Activated CD4-positive, alpha-beta T cell treated with anti-CD3 and anti-CD28 coated beads, Interleukin-2, amount 50 U/mL, for 24 hours (primary cell): ENCODE results near the gene RALGPS2.
"Not testable (repeated sequence)": the region's sequence is repeated elsewhere in the genome, so short reads cannot be mapped to it uniquely, and the experiment has no call there.

Experiments used
- DNase-seq, 2 donors: peaks; one replicate each; pipeline ENCODE4 v3.0.0-alpha.2; 2020; ENCODE audit warnings: low read depth in 1 of 2, low spot score in 1 of 2

RALGPS2 gene

DNA sequence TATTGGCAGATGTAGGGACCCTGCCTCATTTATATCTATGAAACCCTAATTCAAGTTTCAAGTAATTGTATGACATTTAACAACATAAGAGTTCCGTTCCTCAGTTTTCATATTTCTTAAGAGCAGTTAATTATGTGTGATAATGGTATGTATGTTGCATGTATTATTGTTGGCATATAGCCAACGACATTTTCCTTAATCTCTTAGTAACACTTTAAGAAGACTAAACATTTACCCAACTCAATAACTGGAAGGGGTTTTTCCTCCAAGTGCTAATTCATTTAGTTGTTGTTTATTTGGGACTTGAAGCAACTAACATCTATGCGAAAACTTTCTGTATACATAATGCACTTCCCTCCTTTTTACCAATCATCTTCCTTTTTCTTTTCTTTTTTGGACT, 1.5 kb upstream of the RALGPS2 start:
- DNase-seq: no peak

DNA sequence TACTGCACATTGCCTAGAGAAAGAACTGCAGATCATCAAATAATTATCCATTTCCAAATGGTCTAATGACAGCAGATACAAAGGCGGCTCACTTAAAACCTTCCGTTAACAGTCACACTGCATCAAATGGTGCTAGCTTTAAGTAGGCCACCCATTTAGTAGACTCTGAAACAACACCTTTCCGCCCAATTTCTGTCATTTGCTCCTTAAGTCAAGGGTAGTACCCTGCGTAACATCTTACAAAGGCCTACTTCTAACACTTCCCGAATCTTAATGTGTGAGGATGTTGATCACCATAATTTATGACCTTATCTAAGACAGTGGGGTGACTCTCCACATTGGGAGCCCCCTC, 692 bp upstream of the RALGPS2 start:
- no peak for DNase-seq

DNA sequence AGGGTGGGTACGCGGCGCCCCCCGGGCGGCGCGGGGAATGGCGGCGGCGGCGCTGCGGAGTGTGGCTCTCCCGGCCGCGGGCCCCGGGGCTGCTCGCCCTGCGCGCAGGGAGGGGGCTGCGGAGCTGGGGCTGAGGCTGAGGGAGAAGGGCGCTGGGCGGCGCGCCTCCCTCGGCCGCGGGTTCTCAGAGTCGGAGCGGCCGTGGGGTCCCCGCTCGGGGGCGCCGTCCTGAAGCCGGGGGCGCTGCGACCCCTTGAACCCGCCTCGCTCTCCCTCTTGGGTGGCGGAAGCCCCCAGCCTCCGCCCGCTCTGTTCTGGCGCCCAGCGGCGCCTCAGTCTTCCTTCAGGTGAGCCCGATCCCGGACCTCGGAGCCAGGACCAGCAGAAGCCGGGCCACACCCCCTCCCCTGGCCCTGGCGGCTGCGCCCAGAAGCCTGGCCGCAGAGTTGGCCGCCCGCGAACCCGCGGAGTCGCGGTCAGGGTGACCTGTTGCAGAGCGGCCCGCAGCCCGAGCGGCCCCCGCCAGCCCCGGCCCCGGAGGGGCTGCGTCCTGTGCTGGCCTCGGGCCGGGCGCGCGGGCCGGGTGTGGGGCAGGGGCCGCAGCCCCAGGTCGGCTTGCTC, 532 bp downstream of the RALGPS2 start:
- DNase-seq: peak in 1 of 2 donors; percentile 3

DNA sequence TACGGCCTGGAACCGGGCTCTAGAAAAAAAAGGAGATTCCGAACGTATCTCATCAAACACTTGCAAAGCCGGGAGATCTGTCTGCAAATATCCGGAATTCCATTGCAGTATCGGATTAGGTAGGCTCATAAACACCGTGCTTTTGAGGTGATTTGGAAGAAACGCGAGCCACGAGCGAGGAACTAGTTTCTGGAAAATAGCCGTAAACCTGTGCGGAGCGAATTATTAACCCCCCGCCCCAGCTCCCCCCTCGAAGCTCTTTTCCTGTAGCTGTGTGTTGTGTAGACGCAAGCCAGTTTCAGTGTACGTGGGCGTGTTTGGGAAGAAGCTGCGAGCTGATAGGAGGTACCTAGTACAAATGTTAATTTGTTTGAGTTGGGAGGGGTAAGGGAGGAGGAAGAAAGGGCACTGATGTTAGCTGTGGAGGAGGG, 1.1 kb downstream of the RALGPS2 start:
- peak in 1 of 2 donors; percentile 47 for DNase-seq

DNA sequence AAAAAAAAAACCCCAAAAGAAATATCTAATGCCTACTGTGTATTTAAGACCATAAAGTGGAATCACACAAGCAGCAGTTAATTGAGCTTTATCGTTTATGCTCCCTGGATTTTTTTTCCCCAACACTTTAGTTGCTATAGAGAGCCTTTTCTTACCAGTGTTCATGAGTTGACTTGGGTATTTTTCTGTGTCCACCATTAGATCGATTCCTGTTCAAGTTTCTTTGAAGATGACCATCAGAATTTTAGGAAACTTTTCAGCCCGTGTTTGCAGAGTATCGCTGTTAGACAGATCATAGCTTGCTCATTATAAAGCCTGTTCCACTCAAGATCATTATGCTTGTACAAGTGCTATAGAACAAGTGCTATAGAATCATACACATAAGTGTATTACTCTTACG, 1.5 kb downstream of the RALGPS2 start:
- DNase-seq: no peak

DNA sequence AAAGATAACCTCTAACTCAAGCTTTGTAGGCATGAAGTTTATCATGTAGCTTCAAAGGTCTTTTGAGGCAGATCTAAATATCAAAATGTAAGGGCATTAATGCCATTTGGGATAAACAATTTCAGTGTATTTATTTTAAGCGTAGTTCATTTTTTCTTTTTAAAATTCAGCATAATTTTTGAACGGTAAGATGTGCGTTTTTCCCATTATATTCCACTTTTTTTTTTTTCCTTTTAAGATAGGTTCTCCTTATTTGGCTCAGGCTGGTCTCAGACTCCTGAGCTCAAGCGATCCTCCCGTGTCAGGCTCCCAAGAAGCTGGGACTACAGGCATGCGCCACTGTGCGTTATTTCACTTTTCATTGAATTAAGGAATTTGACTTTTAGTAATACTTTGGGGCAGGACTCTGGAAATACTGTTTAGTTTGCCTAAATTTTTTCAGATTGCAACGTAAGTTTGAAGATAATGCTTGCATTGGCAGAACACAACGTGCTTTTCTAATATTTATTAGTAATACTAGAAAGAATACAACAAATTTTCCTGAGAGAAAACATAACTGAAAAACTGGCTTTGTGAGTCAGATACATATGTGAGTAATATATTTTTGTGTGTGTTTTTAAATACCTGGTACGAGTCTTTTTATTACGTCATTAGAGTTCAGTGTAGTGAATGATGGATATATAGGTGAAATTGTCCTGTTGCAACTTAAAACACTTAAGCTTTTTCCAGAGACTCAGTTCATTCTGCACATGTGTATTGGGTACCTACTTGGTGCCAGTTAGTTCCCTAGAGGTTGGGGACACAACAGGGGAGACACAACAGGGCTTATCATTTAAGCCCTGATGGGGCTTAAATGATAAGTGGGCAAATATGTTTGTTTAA, 2.2 kb downstream of the RALGPS2 start:
- no peak for DNase-seq

DNA sequence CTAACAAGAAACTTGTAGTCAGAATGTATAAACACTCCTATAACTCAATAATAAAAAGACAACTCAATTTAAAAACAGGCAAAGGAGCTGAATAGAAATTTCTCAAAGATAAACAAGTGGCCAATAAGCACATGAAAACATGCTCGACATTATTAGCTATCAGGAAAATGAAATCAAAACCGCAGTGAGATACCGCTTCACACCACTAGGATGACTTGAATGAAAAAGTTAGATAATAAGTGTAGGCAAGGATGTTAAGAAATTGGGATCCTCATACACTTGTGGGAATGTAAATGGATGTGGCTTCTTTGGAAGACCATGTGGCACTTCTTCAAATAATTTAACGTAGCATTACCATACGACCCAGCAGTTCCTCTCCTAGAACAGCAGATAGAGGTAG, 8.9 kb downstream of the RALGPS2 start:
- no peak for DNase-seq

DNA sequence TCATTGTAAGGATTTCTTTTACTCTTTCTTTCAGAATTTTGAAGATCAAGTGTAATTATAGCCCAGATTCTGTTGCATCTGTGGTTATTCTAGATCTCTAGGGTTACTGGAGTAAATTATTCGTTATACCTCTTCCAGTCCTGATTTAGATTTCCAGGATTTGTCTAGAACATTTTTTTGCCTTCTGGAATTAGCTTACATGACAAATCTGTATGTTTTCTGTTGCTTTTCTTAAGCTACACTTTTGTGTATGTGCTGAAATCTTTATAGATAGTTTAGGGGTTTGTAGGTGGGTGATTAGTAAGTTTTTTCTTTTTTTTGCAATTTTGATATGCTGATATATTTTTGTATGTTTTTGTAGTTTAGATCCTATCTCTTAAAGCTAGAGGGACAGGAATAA, 13.7 kb downstream of the RALGPS2 start:
- DNase-seq: no peak

DNA sequence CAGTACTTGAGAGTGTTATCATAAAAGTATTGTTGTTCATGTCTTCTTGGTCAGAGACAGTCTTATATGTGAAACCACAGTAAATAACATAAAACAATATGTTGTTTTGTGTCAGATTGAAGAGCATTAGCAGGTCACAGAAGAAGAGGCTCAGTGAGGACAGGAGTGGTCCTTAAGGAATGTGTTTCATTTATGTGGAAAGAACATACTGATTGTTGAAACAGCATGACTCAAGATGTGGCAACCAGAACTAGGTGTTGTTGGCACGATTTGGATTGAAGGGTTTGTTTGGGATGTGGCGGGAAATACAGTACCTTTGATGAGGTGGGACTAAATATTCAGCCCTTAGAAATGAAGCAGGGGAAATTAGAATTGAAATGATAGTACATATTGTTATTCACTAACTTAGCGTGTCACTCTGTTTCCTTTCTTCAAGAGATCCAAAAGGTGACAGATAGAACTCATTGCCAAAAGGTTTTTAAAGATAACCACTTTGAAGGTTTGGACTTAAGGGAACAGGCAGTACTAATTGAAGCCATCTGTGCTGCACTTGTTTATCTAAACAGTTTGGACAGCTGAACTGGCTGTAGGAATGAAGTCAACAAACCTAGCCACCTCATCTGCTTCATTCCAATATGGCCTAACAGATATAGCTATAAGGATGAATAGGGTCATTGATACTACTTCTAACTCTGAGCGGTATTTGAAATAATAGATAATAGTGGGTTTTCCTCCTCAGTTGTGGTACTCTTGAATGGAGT, 14.4 kb downstream of the RALGPS2 start:
- DNase-seq: no peak

DNA sequence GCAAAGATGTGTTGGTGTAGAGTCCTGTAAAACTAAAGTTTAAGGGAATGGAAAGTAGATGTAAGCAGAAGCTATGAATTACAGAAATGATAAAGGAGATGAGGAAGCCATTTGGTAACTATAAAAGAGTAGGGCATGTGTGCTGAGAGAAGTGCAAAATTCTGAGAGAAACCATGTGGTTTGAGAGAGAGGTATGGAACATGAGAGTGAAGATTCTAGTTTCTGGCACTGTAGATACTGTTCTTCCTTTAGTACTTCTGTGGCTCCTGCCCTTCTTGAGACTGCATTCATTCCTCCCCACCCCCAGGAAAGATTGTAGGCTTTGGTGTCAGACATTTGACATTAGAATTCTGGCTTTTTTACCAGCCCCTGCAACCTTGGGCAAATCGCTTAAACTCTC, 15.4 kb downstream of the RALGPS2 start:
- no peak for DNase-seq

DNA sequence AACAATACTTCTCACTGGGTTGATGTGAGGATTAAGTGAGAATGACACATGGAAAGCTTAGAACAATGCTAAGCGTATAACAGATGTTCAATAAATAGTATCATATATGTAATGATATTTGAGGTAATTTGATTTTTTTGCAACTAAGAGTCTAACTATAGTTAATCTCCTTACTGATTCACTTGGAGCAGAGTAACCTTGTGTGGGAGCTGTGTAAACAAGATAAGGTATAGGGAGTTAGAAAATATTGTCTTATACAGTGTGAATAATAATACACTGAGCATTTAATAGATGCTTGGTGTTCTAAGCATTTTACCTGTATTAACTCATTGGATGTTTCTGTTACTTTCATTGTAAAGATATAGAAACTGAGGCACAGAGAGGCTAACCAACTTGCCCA, 15.9 kb downstream of the RALGPS2 start:
- no peak for DNase-seq

DNA sequence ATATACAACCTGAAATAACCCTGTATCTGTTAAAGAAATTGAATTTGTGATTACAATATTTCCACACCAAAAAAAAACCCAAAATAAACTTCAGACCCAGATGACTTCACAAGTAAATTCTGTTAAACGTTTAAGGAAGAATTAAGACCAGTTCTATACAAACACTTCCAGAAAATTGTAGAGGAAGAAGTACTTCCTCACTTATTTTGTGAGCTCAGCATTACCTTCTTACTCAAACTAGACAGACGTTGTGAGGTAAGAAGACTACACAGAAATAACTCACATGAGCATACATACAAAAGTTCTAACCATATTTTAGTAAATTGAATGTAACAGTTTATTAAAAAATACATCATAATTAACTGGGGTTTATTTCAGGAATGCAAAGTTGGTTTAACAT, 18.8 kb downstream of the RALGPS2 start:
- no peak for DNase-seq

DNA sequence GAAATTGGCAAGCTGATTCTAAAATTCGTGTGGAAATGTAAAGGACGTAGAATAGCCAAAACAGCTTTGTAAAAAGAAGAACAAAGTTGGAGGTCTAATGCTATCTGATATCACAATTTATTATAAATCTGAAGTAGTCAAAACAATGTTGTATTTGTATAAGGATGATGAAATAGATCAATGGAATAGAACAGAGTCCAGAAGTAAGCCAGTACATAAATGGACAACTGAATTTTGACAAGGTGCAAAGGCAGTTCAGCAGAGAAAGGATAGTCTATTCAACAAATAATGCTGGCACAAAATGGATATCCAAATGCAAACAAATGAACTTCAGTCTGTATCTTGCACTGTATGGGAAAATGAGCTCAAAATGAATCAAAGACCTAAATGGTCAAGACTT, 20.2 kb downstream of the RALGPS2 start:
- no peak for DNase-seq

DNA sequence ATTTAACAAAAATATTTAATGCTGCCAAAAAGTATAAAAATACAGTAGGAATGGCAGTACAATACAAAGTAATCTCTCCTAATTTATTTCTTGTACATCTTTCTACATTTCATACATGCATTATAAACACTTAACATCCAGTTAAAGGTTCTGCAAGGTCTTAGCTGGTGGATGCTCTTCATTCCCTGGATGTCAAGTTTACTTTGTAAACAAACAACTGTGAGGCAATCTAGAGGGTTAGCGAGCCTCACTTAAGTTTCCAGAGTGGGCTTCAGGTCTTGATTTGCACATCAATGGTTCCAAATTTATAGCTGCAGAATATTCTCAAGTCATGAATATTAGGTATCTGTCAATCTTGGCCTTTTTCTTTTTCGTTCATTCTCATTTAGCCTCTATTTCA, 21.3 kb downstream of the RALGPS2 start:
- no peak for DNase-seq

DNA sequence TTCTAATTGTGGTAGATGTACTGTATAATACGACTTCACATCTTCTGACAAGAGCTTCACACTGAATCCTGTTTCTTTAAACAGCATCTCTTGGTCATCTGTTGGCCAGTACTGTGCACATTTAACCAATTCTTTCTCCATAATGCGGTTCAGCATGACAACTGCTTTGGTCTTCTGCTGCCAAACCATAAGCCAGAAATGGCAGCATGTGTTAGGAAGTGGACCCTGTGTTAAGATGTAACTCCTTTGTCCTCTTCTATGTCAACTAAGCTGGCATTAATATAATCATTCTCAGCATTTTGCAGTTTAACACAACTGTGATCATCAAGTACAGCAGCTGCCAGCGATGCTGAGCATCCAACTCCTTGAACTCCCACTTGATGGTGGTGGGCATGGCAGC, 22.3 kb downstream of the RALGPS2 start:
- not testable (repeated sequence) for DNase-seq

DNA sequence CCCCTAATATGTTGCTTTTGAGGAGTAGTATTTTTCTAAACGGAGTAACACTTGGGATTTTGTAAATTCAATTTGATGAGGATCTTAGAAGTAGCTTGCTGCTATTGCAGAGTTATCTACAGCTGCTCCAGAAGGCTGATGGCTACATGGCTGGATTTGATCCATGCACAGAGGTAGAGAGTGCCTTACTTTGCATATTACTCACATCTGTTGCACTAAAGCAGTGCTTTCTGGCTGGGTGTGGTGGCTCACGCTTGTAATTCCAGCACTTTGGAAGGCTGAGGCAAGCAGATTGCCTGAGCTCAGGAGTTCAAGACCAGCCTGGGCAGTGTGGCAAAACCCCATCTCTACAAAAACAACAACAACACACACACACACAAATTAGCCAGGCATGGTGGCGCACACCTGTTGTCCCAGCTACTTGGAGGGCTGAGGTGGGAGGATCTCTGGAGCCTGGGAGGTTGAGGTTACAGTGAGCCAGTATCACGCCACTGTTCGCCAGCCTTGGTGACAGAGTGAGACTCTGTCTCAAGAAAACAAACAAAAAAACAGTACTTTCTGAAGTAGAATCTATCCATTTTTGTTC, 24.6 kb downstream of the RALGPS2 start:
- DNase-seq: no peak

DNA sequence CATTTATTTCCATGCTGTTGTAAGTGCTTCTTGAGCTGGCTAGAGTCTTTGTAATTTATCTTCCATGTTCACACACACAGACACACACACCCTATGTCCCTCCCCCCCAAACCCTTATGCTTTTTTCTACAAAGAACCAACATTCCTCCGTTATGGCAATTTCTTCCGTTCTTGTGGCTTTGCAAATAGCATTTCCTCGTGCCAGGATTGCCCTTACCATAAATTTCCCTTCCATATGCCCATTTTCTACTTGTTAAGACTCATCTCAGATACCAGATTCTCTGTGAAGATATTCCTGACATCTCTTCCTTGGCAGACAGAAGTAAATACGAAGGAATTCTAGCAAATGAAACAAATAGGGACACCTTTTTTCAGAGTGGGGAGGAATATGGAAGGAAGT, 26.0 kb downstream of the RALGPS2 start:
- DNase-seq: no peak

DNA sequence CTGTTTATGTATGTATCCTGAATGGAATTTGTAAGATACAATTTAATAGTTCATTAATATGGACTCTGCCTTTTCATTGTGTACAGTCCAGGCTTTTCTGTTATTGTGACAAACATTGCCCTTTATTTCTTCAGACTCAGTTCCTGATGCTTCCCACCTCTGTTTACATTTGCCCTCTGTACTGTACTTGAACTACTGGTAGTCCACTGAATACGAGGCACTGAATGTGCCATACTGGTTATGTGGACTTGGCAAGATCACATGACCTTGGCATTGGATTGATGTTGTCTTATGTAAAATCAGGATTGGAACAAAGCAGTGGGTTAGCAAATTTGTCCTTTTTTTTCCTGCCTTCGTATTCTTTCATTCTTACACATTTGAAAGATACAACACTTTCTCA, 27.8 kb downstream of the RALGPS2 start:
- no peak for DNase-seq

DNA sequence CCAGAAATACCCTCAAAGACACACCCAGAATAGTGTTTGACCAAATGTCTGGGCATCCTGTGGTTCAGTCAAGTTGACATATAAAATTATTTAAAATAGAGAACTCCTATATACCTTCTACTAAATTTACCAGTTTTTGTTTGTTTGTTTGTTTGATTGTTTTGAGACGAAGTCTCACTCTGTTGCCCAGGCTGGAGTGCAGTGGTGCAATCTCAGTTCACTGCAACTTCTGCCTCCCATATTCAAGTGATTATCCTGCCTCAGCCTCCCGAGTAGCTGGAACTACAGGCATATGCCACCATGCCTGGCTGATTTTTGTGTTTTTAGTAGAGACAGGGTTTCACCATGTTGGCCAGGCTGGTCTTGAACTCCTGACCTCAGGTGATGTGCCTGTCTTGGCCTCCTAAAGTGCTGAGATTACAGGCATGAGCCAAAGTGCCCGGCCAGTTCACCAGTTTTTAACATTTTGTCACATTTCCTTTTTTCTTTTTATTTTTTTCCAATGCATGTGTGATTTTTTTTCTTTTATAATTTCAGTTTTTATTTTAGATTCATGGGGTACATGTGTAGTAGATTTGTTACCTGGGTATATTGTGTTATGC, 29.7 kb downstream of the RALGPS2 start:
- DNase-seq: not testable (repeated sequence)

DNA sequence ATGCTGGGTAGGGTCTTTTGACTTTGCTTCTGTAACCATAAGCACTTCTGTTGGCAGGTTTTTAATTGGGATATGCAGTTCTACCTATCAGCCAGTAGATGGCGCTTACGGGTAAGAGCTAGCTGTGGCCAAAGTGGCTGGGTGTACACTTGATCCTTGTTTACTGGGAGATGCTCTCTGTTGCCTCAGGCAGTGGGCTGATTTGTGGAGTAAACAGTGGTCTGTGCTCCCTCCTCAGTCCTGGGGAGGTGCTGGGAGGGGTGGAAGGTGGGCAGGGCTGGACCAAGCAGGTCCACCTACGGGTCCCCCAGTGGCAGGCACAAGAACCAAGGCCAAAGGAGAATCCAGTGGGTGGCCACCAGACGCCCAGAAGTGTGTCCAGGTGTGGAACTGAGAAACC, 43.4 kb downstream of the RALGPS2 start:
- no peak for DNase-seq

DNA sequence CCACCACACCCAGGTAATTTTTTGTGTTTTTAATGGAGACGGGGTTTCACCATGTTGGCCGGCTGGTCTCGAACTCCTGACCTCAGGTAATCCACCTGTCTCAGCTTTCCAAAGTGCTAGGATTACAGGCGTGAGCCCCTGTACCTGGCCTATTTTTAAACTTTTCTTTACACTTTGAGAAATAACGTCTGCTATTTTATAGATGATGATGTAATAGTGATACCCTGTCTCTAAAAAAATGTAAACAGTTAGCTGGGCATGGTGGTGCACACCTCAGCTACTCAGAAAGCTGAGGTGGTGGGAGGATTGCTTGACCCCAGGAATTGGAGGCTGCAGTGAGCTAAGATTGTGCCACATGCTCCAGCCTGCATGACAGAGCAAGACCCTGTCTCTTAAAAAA, 47.9 kb downstream of the RALGPS2 start:
- no peak for DNase-seq
